GM12878 (cell line): Measurements from ENCODE around the gene NFASC. TPM values are rescaled to one million over a fixed set of nuclear protein-coding genes. Genes with fewer than 3 reads are reported as not detected.

Source experiments
- ATAC-seq: fragments of 200-7000 bp; cut with Tn5 transposase; 3 replicates; pipeline ENCODE4 v1.9.1; 2020; ENCODE audit warnings: mild to moderate bottlenecking, moderate library complexity
- BruUV-seq: library from RNA; stranded (reverse); fragments of 400-500 nt; replicated peaks from 2 replicates; lab custom pipeline; 2021; lab: Mats Ljungman, UMichigan
- CTCF ChIA-PET: fragments of 300-600 bp; sonication (Branson Sonifier 250); formaldehyde crosslinking; extraction: SDS; loops from one replicate; lab custom pipeline; 2021; ENCODE audit warnings: inconsistent platforms; lab: Yijun Ruan, JAX
- POLR2A ChIA-PET: fragments of 350-600 bp; formaldehyde crosslinking; extraction: SDS; loops from one replicate; lab custom pipeline; 2021; ENCODE audit warnings: inconsistent platforms; lab: Charles Lee
- RAD21 ChIA-PET: fragments of 300-600 bp; sonication (Branson Sonifier 250); formaldehyde crosslinking; loops from one replicate; lab custom pipeline; 2023; ENCODE audit warnings: antibody characterized with exemption; ENCODE audit not compliant: unreplicated experiment; lab: Charles Lee
- SMC1A ChIA-PET: fragments of 300-600 bp; sonication (Branson Sonifier 250); formaldehyde crosslinking; loops from one replicate; lab custom pipeline; 2023; ENCODE audit not compliant: unreplicated experiment, uncharacterized antibody; lab: Charles Lee
- DNase-seq: peaks from one replicate; pipeline ENCODE4 v3.0.0-alpha.2; 2011; ENCODE audit warnings: low read depth, low spot score
- FAIRE-seq: peaks from 3 replicates; lab custom pipeline; 2011; peaks lifted over from hg19 to GRCh38; lab: Jason Lieb, UNC
- H2AFZ ChIP-seq: 2 replicates; pipeline ENCODE4 v1.6.0; 2011; ENCODE audit warnings: low read depth, low read length, control low read depth; ENCODE audit not compliant: control insufficient read depth
- H3K27ac ChIP-seq: 2 replicates; pipeline ENCODE4 v1.5.1; 2011; ENCODE audit warnings: control low read depth; ENCODE audit not compliant: control insufficient read depth, insufficient read depth
- H3K27me3 ChIP-seq, 2 experiments: replicated peaks in 1 of 2; 2 replicates each; pipeline versions ENCODE4 v1.6.0 to v1.6.1; 2011; ENCODE audit warnings: low read length in 1 of 2; ENCODE audit not compliant: control insufficient read depth in 2 of 2, insufficient read depth in 2 of 2
- H3K36me3 ChIP-seq, 2 experiments: 2 replicates each; pipeline ENCODE4 v1.5.1; 2011; ENCODE audit warnings: low read length in 1 of 2; ENCODE audit not compliant: control insufficient read depth in 2 of 2, insufficient read depth in 2 of 2
- H3K4me1 ChIP-seq: 2 replicates; pipeline ENCODE4 v1.6.1; 2011; ENCODE audit warnings: mild to moderate bottlenecking, low read length, moderate library complexity, mixed read lengths; ENCODE audit not compliant: control insufficient read depth, insufficient read depth
- H3K4me2 ChIP-seq: 2 replicates; pipeline ENCODE4 v1.6.0; 2011; ENCODE audit warnings: control low read depth; ENCODE audit not compliant: control insufficient read depth, insufficient read depth
- H3K4me3 ChIP-seq: fragments of 200-600 bp; sonication (generic); 2 replicates; pipeline ENCODE4 v1.5.1; 2016
- H3K79me2 ChIP-seq: 2 replicates; pipeline ENCODE4 v1.6.0; 2011; ENCODE audit warnings: low read length; ENCODE audit not compliant: control insufficient read depth, insufficient read depth
- H3K9ac ChIP-seq: 2 replicates; pipeline ENCODE4 v1.8.0; 2011; ENCODE audit warnings: low read length, control low read depth, mixed read lengths; ENCODE audit not compliant: control insufficient read depth, insufficient read depth
- H3K9me3 ChIP-seq: replicated peaks from 3 replicates; pipeline ENCODE4 v1.5.1; 2011; ENCODE audit warnings: mild to moderate bottlenecking, low read length; ENCODE audit not compliant: control insufficient read depth, insufficient read depth
- H4K20me1 ChIP-seq: 2 replicates; pipeline ENCODE4 v1.6.0; 2011; ENCODE audit not compliant: control insufficient read depth, insufficient read depth
- ATF7 ChIP-seq: fragments of 450-650 bp; IDR thresholded peaks from 2 replicates; pipeline ENCODE4 v1.6.1; 2016; ENCODE audit warnings: low read depth, mild to moderate bottlenecking
- CHD2 ChIP-seq: IDR thresholded peaks from 2 replicates; pipeline ENCODE4 v1.6.1; 2011; ENCODE audit warnings: low read depth, low read length, improper control_type of control experiment, borderline replicate concordance
- E2F4 ChIP-seq: IDR thresholded peaks from 2 replicates; pipeline ENCODE4 v1.6.1; 2012; ENCODE audit warnings: low read depth, low read length, improper control_type of control experiment
- E4F1 ChIP-seq: fragments of 450-650 bp; IDR thresholded peaks from 2 replicates; pipeline ENCODE4 v1.6.1; 2018; ENCODE audit warnings: borderline replicate concordance, mild to moderate bottlenecking; ENCODE audit not compliant: partially characterized antibody
- EP300 ChIP-seq, 2 experiments: fragments of 150-350 bp in 1 of 2; IDR thresholded peaks; 2 replicates each; pipeline ENCODE4 v1.6.1; 2011 to 2012; ENCODE audit warnings: low read depth in 2 of 2, low read length in 2 of 2, borderline replicate concordance in 1 of 2, improper control_type of control experiment in 1 of 2, inconsistent platforms in 1 of 2; ENCODE audit not compliant: control insufficient read depth in 1 of 2
- MAX ChIP-seq: IDR thresholded peaks from 2 replicates; pipeline ENCODE4 v1.6.1; 2012; ENCODE audit warnings: low read depth, low read length, improper control_type of control experiment
- MYC ChIP-seq: IDR thresholded peaks from 2 replicates; pipeline ENCODE4 v1.6.1; 2011; ENCODE audit warnings: mild to moderate bottlenecking, low read length, moderate library complexity, inconsistent platforms; ENCODE audit not compliant: insufficient read depth, insufficient replicate concordance, insufficient read length, severe bottlenecking
- NFIC ChIP-seq: IDR thresholded peaks from 2 replicates; pipeline ENCODE4 v1.6.1; 2012; ENCODE audit warnings: low read depth, mild to moderate bottlenecking, inconsistent platforms, low read length, moderate library complexity
- NR2C1 ChIP-seq: fragments of 450-650 bp; IDR thresholded peaks from 2 replicates; pipeline ENCODE4 v1.6.1; 2017; ENCODE audit warnings: antibody characterized with exemption, mild to moderate bottlenecking, moderate library complexity
- PML ChIP-seq: IDR thresholded peaks from 2 replicates; pipeline ENCODE4 v1.6.1; 2012; ENCODE audit warnings: low read length, inconsistent platforms
- RAD21 ChIP-seq: IDR thresholded peaks from 2 replicates; pipeline ENCODE4 v1.6.1; 2011; ENCODE audit warnings: mild to moderate bottlenecking, low read depth, low read length, moderate library complexity; ENCODE audit not compliant: insufficient read depth
- SMAD1 ChIP-seq: fragments of 450-650 bp; IDR thresholded peaks from 2 replicates; pipeline ENCODE4 v1.6.1; 2018; ENCODE audit warnings: mild to moderate bottlenecking, low read depth; ENCODE audit not compliant: partially characterized antibody
- SPI1 ChIP-seq: IDR thresholded peaks from 2 replicates; pipeline ENCODE4 v1.6.1; 2011; ENCODE audit warnings: low read depth, mild to moderate bottlenecking, low read length, moderate library complexity, borderline replicate concordance; ENCODE audit not compliant: insufficient read depth
- YY1 ChIP-seq: IDR thresholded peaks from 2 replicates; pipeline ENCODE4 v1.6.1; 2011; ENCODE audit warnings: low read depth, mild to moderate bottlenecking, low read length
- ZNF592 ChIP-seq: fragments of 450-650 bp; IDR thresholded peaks from 2 replicates; pipeline ENCODE4 v1.6.1; 2017; ENCODE audit warnings: mild to moderate bottlenecking, moderate library complexity
- WGBS: methylation state at CpG from one replicate; pipeline ENCODE4 v1.1.6; 2016; ENCODE audit warnings: low lambda C conversion rate; ENCODE audit not compliant: insufficient replicate concordance, insufficient coverage; ENCODE audit errors: missing lambda C conversion rate; 5-methylcytosine and 5-hydroxymethylcytosine counted together
- in situ Hi-C: fragments of 300-500 bp; cut with MboI; formaldehyde crosslinking; loops from 9 replicates; pipeline ENCODE4 v1.14.3; 2018; ENCODE audit warnings: mixed read lengths
- intact Hi-C: fragments of 100-400 bp; cut with micrococcal nuclease; formaldehyde crosslinking; loops from one replicate; pipeline ENCODE4 v1.14.2; 2022; ENCODE audit not compliant: unreplicated experiment
- polyA plus RNA-seq, 11 experiments: library from polyadenylated mRNA; depleted of rRNA in 4 of 11; unstranded in 6 of 11; stranded (reverse) in 5 of 11; fragments of >200 nt; fragmentation: Nextera tagmentation in 4 of 11; fragmentation: Illumina TruSeq in 1 of 11; extraction: Ambion mirVana in 4 of 11; extraction: Trizol in 1 of 11; gene quantifications; 1 replicate in 1 of 11; 2 replicates in 10 of 11; pipeline versions ENCODE4 v1.2.1 to v1.2.3, GENCODE V29; 2011 to 2016; ENCODE audit warnings: inconsistent platforms in 2 of 11, missing spikeins in 2 of 11, low read depth in 1 of 11
- total RNA-seq, 4 experiments: library from RNA; depleted of rRNA in 3 of 4; stranded (reverse); fragments of >200 nt in 3 of 4; fragmentation: Illumina TruSeq in 1 of 4; extraction: Trizol in 1 of 4; gene quantifications; 2 replicates each; pipeline versions ENCODE4 v1.2.1 to v1.2.3, GENCODE V29; 2013 to 2021

The NFASC gene
- total and polyA plus RNA-seq, 10 of the 15 experiments (the other 5 are each of a cell fraction or from before 2014, with no cell fraction given): 0.04 to 0.31 (median 0.12) TPM; not detected in 4

GRCh38 chr1:204887846-204888245 is 17.2 kb downstream of the NFASC start:
- Histone ChIP-seq H3K4me2 (no peak overlapping the region), H3K79me2 (no peaks in the 10 kb centered on the region), H3K36me3 (no peaks in the 10 kb centered on the region), H2AFZ (no peak overlapping the region)
- RAD21 ChIA-PET: no interaction called here
- TF ChIP-seq SMAD1: no peak
- no peak for TF ChIP-seq NFIC
- no peak for TF ChIP-seq ATF7
- TF ChIP-seq RAD21: no peak
- TF ChIP-seq YY1: no peak
- no peak for TF ChIP-seq E4F1
- no peak for TF ChIP-seq PML
- TF ChIP-seq CHD2: no peak
- no peak for TF ChIP-seq EP300 (IDR thresholded peaks at IDR 0.05; ENCODE audit: borderline replicate concordance in 1 of 2, control insufficient read depth in 1 of 2, low read depth in 2 of 2, low read length in 2 of 2)
- no peak for TF ChIP-seq MAX
- no peak for TF ChIP-seq E2F4
- TF ChIP-seq SPI1: no peak
- no peak for TF ChIP-seq MYC
- TF ChIP-seq ZNF592: no peak
- TF ChIP-seq NR2C1: no peak
- TF ChIP-seq, all 136 proteins: peak for 0
- H3K9ac ChIP-seq: no peak overlapping the region
- H4K20me1 ChIP-seq: no peaks in the 10 kb centered on the region
- intact Hi-C loops: no loop called here
- SMC1A ChIA-PET: no interaction called here
- ATAC-seq: no peak
- no peaks in the 10 kb centered on the region for H3K9me3 ChIP-seq
- no peak overlapping the region for H3K4me3 ChIP-seq
- H3K4me1 ChIP-seq: no peaks in the 10 kb centered on the region
- H3K27ac ChIP-seq: no peak overlapping the region
- CTCF ChIA-PET: interaction anchor here (1.6 kb wide), 1 partner anchor 55 kb away, joined by 3 read pairs; no protein-coding TSS in a partner anchor
- POLR2A ChIA-PET: no interaction called here
- WGBS: 5% methylated on average over 2 of the region's 2 CpGs
- no TSS peak for BruUV-seq
- peaks cover 5 to 10% of the 10 kb centered on the region in 2 experiments for H3K27me3 ChIP-seq
- in situ Hi-C loops: no loop called here
- DNase-seq: no peak
- no peak for FAIRE-seq
